NCI-H748 treated with DMSO at 0.1 percent for 48 hours (cell line): ENCODE measurements around the gene TDRD12.
"Not testable (repeated sequence)": the region's sequence is repeated elsewhere in the genome, so short reads cannot be mapped to it uniquely, and the experiment has no call there.

ENCODE experiments used
- DNase-seq: peaks from one replicate; lab custom pipeline; 2025; lab: John Stamatoyannopoulos, UW

The TDRD12 gene

DNA sequence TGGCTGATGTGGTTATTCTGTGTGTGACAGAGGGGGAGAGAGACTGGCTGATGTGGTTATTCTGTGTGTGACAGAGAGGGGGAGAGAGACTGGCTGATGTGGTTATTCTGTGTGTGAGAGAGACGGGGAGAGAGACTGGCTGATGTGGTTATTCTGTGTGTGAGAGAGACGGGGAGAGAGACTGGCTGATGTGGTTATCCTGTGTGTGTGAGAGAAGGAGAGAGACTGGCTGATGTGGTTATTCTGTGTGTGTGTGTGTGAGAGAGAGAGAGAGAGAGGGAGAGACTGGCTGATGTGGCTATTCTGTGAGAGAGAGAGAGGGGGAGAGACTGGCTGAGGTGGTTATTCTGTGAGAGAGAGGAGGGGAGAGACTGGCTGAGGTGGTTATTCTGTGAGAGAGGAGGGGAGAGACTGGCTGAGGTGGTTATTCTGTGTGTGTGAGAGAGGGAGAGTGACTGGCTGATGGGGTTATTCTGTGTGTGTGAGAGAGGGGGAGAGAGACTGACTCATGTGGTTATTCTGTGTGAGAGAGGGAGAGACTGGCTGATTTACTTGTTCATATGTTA lies 27.1 kb downstream of the TDRD12 start:
- not testable (repeated sequence) for DNase-seq

DNA sequence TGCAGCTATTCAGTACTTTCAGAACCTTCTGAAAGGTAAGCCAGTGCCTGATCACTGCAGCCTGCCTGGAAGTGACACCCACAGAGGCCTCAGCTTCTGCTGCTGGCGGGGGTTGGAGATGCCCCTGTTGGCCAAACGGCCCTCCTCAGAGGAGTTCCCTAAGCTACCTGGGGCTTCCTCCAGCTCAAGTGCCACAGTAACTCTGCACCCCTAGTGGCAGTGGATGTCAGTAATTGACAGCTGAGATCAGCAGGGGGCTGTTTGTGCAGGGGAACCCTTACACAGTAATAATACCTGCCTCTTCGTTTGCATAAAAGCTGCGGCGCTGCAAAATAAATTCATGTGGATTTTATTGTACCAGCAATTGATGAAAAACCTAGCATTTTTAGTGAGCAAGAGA lies 28.9 kb downstream of the TDRD12 start:
- DNase-seq = no peak

DNA sequence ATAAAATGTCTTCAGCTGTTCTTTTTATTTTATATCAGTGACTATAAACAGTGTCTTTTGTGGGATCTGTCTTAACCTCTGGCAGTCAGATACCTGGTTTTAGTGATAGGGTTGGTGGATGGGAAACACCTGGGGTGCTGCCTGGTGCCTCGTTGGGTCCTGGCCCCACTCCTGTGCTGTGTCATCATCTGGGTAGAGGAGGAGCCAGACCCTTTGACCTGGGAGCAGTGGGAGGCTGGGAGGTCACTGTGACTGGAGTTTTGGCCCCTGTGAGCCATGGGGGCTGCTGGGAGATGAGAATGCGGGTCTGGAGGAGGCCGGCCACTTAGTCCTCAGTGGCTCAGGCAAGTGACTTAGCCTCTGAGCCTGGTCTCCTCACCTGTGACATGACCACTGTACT lies 29.4 kb downstream of the TDRD12 start:
- DNase-seq = no peak

DNA sequence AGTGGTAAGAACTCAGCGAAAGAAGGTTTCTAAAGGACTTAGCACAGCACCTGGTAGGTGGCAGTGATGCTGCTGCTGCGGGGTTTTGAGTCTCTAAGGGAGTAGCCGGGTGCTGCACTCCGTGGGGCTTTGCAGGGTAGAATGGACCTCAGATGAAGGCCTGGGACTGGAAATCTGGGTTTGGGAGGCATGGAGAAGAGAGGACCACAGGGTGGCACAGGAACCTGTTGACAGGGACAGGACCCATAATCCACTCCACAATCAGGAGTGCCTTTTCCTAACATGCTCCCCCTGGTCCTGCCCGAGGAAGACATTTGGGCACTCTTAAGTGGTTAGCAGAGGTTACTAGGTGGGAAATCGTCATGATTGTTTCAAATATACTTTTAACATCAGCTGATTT lies 29.8 kb downstream of the TDRD12 start:
- DNase-seq = no peak

DNA sequence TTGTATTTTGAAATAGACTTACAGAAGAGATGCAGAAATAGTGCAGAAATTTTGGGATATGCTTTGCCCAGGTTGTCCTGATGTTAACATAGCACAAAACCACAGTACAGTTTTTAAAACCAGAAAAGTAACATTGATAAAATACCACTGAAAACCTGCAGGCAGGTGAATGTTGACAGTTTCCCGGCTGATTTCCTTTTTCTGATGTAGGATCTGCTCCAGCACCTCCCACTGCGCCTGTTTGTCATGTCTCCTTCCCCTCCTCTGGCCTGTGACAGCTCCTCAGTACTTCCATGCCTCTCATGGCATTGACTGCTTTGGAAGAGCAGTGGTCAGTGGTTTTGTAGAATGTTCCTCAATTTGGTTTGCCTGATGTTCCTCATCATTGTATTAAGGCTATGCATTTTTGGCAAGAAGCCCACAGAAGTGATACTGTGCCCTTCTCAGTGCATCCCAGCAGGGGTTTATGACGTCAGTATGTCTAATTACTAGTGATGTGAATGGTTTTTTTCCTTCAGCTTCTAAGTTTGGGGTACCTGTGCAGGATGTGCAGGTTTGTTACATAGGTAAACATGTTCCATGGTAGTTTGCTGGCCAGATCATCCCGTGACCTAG lies 31.0 kb downstream of the TDRD12 start:
- no peak for DNase-seq

DNA sequence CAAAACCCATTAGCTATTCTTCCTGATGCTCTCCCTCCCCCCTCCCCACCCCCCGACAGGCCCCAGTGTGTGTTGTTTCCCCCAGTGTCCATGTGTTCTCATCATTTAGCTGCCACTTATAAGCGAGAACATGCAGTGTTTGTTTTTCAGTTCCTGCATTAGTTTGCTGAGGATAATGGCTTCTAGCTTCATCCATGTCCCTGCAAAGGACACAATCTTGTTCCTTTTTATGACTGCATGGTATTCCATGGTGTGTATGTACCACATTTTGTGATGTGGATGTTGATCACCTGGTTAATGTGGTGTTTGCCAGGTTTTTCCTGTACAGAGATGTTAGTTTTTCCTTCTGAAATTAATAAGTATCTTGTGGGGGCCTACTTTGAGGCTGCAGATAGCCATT lies 31.5 kb downstream of the TDRD12 start:
- DNase-seq = no peak

DNA sequence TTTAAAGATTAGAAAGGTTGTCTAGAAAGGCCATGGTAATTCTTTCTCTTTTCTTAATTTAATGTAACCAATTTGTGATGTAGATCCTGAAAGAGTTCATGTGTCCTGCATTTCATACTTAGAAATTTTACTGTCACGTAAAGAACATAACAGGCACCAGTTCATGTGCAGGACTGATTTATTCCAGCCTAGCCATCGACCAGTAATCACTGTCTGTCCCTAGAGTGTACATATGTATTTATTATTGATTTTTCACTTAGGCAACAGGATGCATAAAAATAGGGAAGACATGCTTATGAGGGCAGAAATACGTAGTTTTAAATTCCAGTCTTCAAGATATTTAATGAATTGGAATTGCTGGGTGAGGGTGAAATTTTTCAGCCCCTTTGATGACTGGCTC lies 37.6 kb downstream of the TDRD12 start:
- DNase-seq = no peak

DNA sequence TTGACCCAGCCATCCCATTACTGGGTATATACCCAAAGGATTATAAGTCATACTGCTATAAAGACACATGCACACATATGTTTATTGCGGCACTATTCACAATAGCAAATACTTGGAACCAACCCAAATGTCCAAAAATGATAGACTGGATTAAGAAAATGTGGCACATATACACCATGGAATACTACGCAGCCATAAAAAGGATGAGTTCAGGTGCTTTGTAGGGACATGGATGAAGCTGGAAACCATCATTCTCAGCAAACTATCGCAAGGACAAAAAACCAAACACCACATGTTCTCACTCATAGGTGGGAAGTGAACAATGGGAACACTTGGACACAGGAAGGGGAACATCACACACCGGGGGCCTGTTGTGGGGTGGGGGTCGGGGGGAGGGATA lies 45.8 kb downstream of the TDRD12 start:
- DNase-seq = not testable (repeated sequence)

DNA sequence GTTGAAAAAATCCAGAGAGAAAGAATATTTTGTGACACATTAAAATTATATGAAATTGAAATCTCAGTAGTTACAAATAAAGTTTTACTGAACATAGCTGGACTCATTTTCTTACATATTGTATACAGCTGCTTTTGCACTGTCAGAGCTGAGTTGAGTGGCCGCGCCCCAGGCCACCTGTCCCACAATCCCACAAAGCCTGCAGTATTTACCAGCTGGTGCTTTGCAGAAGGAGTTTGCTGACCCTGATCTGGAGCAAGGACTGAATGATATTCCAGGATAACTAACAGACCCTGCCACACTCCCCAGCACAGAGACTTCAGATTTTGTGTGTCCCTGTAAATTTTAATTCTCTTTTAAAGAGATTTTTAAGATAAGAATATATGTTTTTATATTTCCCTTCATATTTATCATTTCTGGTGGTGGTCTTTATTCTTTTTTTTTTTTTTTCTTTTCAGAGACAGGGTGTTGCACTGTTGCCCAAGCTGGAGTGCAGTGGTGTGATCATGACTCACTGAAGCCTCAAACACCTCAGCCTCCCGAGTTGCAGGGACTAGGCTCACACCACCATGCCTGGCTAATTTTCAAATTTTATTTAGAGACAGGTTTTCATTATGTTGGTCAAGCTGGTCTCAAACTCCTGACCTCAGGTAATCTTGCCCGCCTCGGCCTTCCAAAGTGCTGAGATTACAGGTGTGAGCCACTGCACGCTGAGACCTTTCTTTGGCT lies 48.5 kb downstream of the TDRD12 start:
- no peak for DNase-seq

DNA sequence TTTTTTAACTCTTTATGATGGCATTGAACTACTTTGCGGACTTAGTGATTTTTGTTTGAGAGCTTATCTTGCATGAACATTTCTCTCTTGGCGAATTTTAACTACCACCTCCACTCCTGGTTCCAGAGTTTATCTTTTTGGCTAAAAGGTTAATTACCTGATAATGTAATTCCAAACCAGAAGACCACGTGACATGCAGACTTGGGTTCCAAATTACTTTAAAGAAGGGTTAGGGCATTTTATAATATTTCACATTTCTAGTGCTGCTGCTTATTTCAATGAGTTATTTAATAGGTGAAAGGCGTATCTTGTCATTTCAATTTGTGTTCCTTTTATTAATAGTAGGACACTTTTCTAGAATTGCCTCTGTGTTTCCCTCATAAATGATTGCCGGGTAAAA lies 52.0 kb downstream of the TDRD12 start:
- no peak for DNase-seq

DNA sequence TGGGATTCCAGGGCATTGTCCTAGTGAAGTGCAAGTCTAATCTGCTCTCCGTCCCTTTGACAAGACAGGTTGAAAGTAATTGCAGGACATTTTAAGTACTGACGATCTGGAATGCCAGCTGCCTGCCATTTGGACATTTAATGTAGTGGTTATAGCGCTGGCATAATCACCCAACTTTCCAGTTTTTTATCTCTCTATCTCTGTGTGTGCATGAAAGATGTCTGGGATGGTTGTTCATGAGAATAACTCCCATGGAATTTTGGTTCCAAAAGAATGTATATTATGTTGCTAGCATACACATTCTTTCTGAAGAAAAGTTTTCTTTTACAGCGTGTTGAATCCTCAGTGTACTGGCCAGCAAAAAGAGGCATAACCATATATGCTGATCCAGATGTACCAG lies 53.6 kb downstream of the TDRD12 start:
- DNase-seq = no peak

DNA sequence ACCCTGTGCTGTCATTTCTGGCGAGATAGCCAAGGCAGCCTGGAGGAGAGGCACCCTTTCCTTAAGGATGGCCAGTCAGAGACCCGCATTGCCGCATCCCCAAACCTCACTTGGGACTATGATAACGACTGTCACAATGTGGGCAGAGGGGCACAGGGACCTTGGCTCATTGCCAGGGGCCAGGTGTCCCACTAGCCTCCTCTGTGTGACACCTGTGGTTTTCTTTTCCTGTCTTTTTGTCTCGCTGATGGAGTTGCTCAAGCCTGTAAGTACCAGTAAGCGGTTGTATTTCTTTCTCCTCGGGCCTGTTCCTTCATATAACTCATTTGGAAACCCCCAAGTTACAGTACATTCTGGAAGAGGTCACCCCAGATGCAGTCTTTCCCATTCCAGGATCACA lies 59.5 kb downstream of the TDRD12 start:
- no peak for DNase-seq

DNA sequence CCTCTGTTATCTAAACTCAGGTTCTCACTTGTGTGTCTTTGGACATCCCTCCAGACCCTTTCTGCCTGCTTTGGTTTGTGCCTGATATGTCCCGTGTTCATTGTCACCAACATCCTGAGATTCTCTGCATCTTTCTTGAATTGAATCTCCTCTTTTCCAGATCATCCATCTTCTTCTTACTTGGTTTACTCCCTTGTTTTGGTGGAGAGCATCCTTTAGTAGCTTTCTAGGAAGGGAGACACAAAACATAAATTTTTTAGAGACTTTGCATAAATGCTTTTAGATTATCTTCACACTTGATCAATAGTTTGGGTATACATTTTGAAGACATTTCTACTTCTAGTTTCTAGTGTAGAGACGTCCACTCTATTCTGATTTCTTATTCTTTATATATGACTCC lies 61.7 kb downstream of the TDRD12 start:
- no peak for DNase-seq

DNA sequence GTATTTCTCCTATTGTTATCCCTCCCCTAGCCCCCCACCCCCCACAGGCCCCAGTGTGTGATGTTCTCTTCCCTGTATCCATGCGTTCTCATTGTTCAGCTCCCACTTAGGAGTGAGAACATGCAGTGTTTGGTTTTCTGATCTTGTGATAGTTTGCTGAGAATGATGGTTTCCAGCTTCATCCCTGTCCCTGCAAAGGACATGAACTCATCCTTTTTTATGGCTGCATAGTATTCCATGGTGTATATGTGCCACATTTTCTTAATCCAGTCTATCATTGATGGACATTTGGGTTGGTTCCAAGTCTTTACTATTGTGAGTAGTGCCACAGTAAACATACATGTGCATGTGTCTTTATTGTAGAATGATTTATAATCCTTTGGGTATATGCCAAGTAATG lies 62.5 kb downstream of the TDRD12 start:
- DNase-seq = not testable (repeated sequence)

DNA sequence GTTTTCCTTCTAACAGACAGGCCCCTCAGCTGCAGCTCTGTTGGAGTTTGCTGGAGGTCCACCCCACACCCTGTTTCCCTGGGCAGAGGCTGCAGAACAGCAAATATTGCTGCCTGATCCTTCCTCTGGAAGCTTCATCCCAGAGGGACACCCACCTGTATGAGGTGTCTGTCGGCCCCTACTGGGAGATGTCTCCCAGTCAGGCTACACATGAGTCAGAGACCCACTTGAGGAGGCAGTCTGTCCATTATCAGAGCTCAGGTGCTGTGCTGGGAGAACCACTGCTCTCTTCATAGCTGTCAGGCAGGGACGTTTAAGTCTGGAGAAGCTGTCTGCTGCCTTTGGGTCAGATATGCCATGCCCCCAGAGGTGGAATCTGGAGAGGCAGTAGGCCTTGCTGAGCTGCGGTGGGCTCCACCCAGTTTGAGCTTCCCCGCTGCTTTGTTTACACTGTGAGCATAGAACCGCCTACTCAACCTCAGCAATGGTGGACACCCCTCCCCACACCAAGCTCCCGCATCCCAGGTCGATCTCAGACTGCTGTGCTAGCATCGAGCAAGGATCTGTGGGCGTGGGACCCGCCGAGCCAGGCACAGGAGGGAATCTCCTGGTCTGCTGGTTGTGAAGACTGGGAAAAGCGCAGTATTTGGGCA lies 67.7 kb downstream of the TDRD12 start:
- DNase-seq = not testable (repeated sequence)

DNA sequence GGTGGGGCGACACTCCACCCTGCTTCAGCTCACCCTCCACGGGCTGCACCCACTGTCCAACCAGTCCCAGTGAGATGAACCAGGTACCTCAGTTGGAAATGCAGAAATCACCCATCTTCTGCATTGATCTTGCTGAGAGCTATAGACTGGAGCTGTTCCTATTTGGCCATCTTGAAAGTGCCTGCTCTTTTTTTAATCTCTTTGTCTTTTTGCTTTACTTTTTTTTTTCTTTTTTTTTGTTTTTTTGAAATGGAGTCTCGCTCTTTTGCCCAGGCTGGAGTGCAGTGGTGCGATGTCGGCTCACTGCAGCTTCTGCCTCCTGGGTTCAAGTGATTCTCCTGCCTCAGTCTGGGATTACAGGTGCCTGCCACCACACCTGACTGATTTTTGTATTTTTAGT lies 68.3 kb downstream of the TDRD12 start:
- DNase-seq = not testable (repeated sequence)

DNA sequence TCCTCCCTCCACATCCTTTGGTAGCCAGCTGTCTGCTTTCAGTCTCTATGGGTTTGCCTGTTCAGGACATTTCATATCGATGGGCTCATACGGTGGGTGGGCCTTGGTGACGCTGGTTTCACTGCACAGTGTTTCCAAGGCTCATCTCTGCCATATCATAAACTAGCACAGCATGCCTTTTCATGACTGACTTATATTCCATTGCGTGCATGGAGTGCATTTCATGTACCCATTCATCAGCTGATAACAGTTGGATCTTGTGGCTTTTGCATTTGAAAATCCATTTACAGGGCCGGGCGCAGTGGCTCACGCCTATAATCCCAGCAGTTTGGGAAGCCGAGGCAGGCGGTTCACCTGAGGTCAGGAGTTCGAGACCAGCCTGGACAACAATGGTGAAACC lies 69.9 kb downstream of the TDRD12 start:
- DNase-seq = no peak

DNA sequence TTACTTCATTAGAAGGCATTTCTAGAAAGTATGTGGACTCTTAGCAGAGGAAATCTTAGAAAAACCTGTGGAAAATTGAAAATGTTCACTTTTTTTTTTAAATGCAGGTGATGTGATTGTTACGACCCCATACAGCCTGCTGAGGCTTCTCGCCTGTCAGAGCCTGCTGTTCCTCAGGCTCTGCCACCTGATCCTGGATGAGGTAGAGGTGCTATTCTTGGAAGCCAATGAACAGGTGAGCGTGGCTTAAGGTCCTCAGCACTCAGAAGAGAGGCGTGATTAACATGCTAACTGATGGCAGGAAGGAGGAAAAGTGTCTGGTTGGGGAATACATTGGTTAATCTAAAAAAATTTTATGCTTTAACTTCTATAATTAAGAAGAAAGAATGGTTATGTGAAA lies 78.6 kb downstream of the TDRD12 start:
- no peak for DNase-seq

DNA sequence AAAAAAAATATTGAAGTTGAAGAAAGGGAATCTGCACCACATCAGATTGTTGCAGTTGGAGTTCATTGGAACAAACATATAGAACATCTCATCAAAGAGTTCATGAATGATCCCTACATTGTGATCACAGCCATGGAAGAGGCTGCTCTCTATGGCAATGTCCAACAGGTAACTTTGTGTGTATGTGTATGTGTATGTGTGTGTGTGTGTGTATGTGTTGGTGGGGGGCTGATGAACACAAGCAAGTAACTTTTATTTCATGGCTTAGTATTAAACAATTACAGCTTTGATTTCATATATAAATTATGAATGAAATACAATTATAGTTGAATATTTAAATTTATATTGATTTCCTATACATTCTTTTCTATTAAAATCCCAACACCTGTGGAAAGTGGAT lies 80.6 kb downstream of the TDRD12 start:
- no peak for DNase-seq

DNA sequence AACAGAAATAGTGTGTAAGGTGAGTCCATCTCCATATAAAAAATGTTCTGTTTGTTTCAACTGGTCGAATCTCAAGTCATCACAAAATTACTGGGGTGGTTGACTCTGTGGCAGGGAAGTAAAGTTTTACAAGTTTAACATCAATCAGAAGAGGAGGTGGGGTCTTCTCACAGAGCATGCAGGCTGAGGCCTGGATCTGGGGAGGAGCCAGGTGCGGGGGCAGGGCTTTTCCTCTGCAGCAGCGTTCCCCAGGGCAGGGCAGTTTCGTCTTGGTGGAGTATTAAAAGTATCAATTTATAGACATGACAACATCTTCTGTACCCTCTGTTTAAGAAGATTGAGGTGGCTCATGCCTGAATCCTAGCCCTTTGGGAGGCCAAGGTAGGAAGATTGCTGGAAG lies 81.2 kb downstream of the TDRD12 start:
- no peak for DNase-seq

DNA sequence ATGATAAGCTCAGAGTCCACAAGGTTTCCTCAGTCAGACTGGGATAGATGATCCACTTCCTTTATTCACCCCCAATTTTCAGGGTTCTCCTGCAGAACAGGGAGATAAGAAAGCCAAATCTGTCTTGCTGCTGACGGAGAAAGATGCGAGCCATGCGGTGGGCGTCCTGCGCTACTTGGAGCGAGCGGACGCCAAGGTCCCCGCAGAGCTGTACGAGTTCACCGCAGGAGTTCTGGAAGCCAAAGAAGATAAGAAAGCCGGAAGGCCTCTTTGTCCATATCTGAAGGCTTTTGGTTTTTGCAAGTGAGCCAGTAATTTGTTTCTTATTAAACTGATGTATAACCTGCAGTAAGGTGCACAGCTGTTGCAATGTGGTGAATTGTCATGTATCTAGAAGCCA lies 83.3 kb downstream of the TDRD12 start:
- DNase-seq = no peak

DNA sequence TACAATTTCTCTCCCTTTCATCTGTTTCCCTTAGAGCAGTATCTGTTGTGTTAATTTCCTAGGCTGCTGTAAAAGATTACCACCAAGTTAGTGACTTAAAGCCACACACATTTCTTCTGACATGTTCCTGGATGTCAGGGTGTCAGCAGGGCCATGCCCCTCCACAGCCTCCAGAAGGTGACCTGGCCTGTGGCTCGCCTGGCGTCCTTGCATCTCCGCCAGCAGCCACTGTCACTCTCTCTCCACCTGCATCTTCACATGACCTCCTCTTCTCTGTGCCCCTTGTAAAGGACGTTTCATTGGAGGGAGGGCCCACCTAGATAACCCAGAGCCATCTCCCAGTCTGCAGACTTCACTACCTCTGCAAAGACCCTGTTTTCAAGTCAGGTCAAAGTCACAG lies 88.7 kb downstream of the TDRD12 start:
- no peak for DNase-seq

DNA sequence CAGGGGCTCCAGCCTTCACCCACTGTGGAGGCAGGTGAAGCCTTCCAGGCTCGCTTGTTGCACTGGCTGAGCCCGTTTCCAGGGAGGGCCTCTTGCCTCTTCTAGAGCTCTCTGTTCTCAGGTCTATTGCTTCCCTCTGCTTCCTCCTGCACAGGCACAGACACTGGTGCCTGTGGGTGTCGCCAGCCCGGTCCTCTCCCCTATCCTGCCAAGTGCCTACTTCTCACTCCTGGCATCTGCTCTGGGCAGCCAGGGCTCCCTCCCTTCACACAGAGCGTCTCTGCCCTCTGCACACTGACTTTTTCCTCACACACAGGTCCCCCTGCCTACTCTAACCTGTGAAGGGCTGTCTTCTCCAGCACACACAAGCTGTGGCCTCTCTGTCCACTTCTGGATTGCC lies 89.7 kb downstream of the TDRD12 start:
- no peak for DNase-seq
